OCI-LY7 (cell line): ENCODE results near the gene STON2.

Experiments
- CTCF ChIP-seq: fragments of 200-600 bp; sonication (generic); conservative IDR thresholded peaks from 2 replicates; pipeline ENCODE4 v1.5.1; 2014; ENCODE audit warnings: mild to moderate bottlenecking, antibody characterized with exemption, low read length, moderate library complexity, mixed read lengths
- EZH2phosphoT487 ChIP-seq: fragments of 200-600 bp; sonication (generic); IDR thresholded peaks from 2 replicates; pipeline ENCODE4 v1.6.1; 2018; ENCODE audit warnings: low read depth, borderline replicate concordance, mild to moderate bottlenecking, mixed run types, antibody characterized with exemption, low read length, moderate library complexity, mixed read lengths

- TF ChIP-seq CTCF: no peak
- no peak for TF ChIP-seq EZH2phosphoT487
Measured at GRCh38 chr14:81269979-81270375, 130.1 kb downstream of the STON2 start.
